Progenitor cell of endocrine pancreas (in vitro differentiated cells): ENCODE measurements around the gene SLC4A3. TPM values are rescaled to one million over a fixed set of nuclear protein-coding genes. Genes with fewer than 3 reads are reported as not detected.

Experiments used
- DNase-seq: peaks from one replicate; pipeline ENCODE4 v3.0.0; 2021; ENCODE audit warnings: low spot score; ENCODE audit not compliant: unreplicated experiment
- H3K27ac Mint-ChIP-seq: 2 replicates; pipeline ENCODE4 v1.8.0; 2021; ENCODE audit warnings: mild to moderate bottlenecking, moderate library complexity, mixed read lengths
- H3K27me3 Mint-ChIP-seq: 2 replicates; pipeline ENCODE4 v1.8.0; 2021; ENCODE audit warnings: mixed read lengths
- H3K36me3 Mint-ChIP-seq: 2 replicates; pipeline ENCODE4 v1.8.0; 2022; ENCODE audit warnings: mixed read lengths; ENCODE audit not compliant: insufficient read depth
- H3K4me1 Mint-ChIP-seq: 2 replicates; pipeline ENCODE4 v1.8.0; 2021; ENCODE audit warnings: low read depth, mixed read lengths
- H3K4me3 Mint-ChIP-seq: 2 replicates; pipeline ENCODE4 v1.8.0; 2021; ENCODE audit warnings: low read depth, mild to moderate bottlenecking, moderate library complexity, mixed read lengths
- H3K9me3 Mint-ChIP-seq: 2 replicates; pipeline ENCODE4 v1.8.0; 2021; ENCODE audit warnings: low read depth, mixed read lengths
- CTCF ChIP-seq: fragments of 200-600 bp; sonication (generic); IDR thresholded peaks from one replicate; pipeline ENCODE4 v1.5.0; 2021; ENCODE audit warnings: antibody characterized with exemption, mild to moderate bottlenecking; ENCODE audit not compliant: unreplicated experiment
- total RNA-seq: library from RNA; stranded (reverse); gene quantifications from 2 replicates; pipeline ENCODE4 v1.2.1, GENCODE V29; 2021

SLC4A3 gene
- total RNA-seq, 1 donor from 2014 or later: 17.0 TPM

- no peak for TF ChIP-seq CTCF
- peaks cover 2% of the 10 kb centered on the region for H3K36me3 Mint-ChIP-seq
- H3K27ac Mint-ChIP-seq: no peak overlapping the region
- peaks cover 8% of the 10 kb centered on the region for H3K9me3 Mint-ChIP-seq
- H3K27me3 Mint-ChIP-seq: peaks cover 16% of the 10 kb centered on the region
- H3K4me1 Mint-ChIP-seq: peaks cover 14% of the 10 kb centered on the region
- no peak overlapping the region for H3K4me3 Mint-ChIP-seq
- no peak for DNase-seq
Observed at GRCh38 chr2:219687272-219687671, 59.8 kb downstream of the SLC4A3 start.

- Mint-ChIP-seq H3K27me3 (peaks cover 14% of the 10 kb centered on the region), H3K36me3 (peaks cover 2% of the 10 kb centered on the region), H3K4me3 (no peak overlapping the region), H3K4me1 (peaks cover 14% of the 10 kb centered on the region), H3K27ac (no peak overlapping the region), H3K9me3 (peaks cover 5% of the 10 kb centered on the region)
- no peak for TF ChIP-seq CTCF
- no peak for DNase-seq
Observed at GRCh38 chr2:219687882-219688559, 60.6 kb downstream of the SLC4A3 start.

- H3K27ac Mint-ChIP-seq: no peak overlapping the region
- peaks cover under 1% of the 10 kb centered on the region for H3K9me3 Mint-ChIP-seq
- no peaks in the 10 kb centered on the region for H3K36me3 Mint-ChIP-seq
- H3K27me3 Mint-ChIP-seq: peaks cover 10% of the 10 kb centered on the region
- no peak for DNase-seq
- no peak for TF ChIP-seq CTCF
- peaks cover 14% of the 10 kb centered on the region for H3K4me1 Mint-ChIP-seq
- no peak overlapping the region for H3K4me3 Mint-ChIP-seq
Observed at GRCh38 chr2:219688560-219689445, 61.4 kb downstream of the SLC4A3 start.

GRCh38 chr2:219689676-219690628 is 62.5 kb downstream of the SLC4A3 start:
- H3K4me3 Mint-ChIP-seq: no peak overlapping the region
- peaks cover 11% of the 10 kb centered on the region for H3K4me1 Mint-ChIP-seq
- H3K36me3 Mint-ChIP-seq: no peaks in the 10 kb centered on the region
- DNase-seq: no peak
- no peak overlapping the region for H3K27ac Mint-ChIP-seq
- TF ChIP-seq CTCF: peak; percentile 93
- H3K9me3 Mint-ChIP-seq: no peaks in the 10 kb centered on the region
- H3K27me3 Mint-ChIP-seq: peaks cover 5% of the 10 kb centered on the region

GRCh38 chr2:219691571-219691970 is 64.1 kb downstream of the SLC4A3 start:
- no peaks in the 10 kb centered on the region for H3K36me3 Mint-ChIP-seq
- TF ChIP-seq CTCF: no peak
- no peak for DNase-seq
- H3K27me3 Mint-ChIP-seq: peaks cover 6% of the 10 kb centered on the region
- no peak overlapping the region for H3K27ac Mint-ChIP-seq
- H3K4me1 Mint-ChIP-seq: peaks cover 3% of the 10 kb centered on the region
- no peaks in the 10 kb centered on the region for H3K9me3 Mint-ChIP-seq
- no peak overlapping the region for H3K4me3 Mint-ChIP-seq
